GM23338 (cell line): ENCODE measurements around the gene AP4B1. TPM values are rescaled to one million over a fixed set of nuclear protein-coding genes. Genes with fewer than 3 reads are reported as not detected.

Experiments
- ATAC-seq: fragments of 200-7000 bp; cut with Tn5 transposase; 3 replicates; pipeline ENCODE4 v1.9.1; 2020
- DNase-seq: peaks from one replicate; pipeline ENCODE4 v3.0.0-alpha.2; 2015; ENCODE audit warnings: low spot score
- H2AFZ ChIP-seq: fragments of 200-600 bp; sonication (generic); 2 replicates; pipeline ENCODE4 v1.8.0; 2016; ENCODE audit warnings: antibody characterized with exemption, mild to moderate bottlenecking, moderate library complexity
- H3F3A ChIP-seq: fragments of 200-600 bp; sonication (generic); replicated peaks from 2 replicates; pipeline ENCODE4 v1.8.0; 2017; ENCODE audit warnings: antibody characterized with exemption, mixed run types, low read depth
- H3K27ac ChIP-seq: fragments of 200-600 bp; sonication (generic); 2 replicates; pipeline ENCODE4 v1.6.1; 2016; ENCODE audit warnings: low read depth
- H3K27me3 ChIP-seq: fragments of 200-600 bp; sonication (generic); 2 replicates; pipeline ENCODE4 v1.8.0; 2016; ENCODE audit warnings: mild to moderate bottlenecking, mixed run types, moderate library complexity; ENCODE audit not compliant: insufficient read depth
- H3K36me3 ChIP-seq: fragments of 200-600 bp; sonication (generic); 2 replicates; pipeline ENCODE4 v1.8.0; 2016; ENCODE audit warnings: mild to moderate bottlenecking; ENCODE audit not compliant: insufficient read depth
- H3K4me1 ChIP-seq: fragments of 200-600 bp; sonication (generic); 2 replicates; pipeline ENCODE4 v1.8.0; 2016; ENCODE audit warnings: mild to moderate bottlenecking, moderate library complexity; ENCODE audit not compliant: insufficient read depth
- H3K4me2 ChIP-seq: fragments of 200-600 bp; sonication (generic); 2 replicates; pipeline ENCODE4 v1.7.1; 2017; ENCODE audit warnings: mixed run types
- H3K4me3 ChIP-seq: fragments of 200-600 bp; sonication (generic); 2 replicates; pipeline ENCODE4 v1.6.1; 2016; ENCODE audit warnings: mixed run types
- H3K79me2 ChIP-seq: fragments of 200-600 bp; sonication (generic); replicated peaks from 2 replicates; pipeline ENCODE4 v1.8.0; 2017; ENCODE audit warnings: mild to moderate bottlenecking; ENCODE audit not compliant: insufficient read depth
- H3K9me2 ChIP-seq: fragments of 200-600 bp; sonication (generic); 2 replicates; pipeline ENCODE4 v1.8.0; 2017; ENCODE audit not compliant: insufficient read depth
- H4K20me1 ChIP-seq: fragments of 200-600 bp; sonication (generic); replicated peaks from 2 replicates; pipeline ENCODE4 v1.8.0; 2017; ENCODE audit warnings: mild to moderate bottlenecking; ENCODE audit not compliant: insufficient read depth
- H3K27ac Mint-ChIP-seq: 2 replicates; pipeline ENCODE4 v1.8.0; 2020; ENCODE audit warnings: inconsistent platforms, mild to moderate bottlenecking, moderate library complexity, mixed read lengths
- H3K27me3 Mint-ChIP-seq: 3 replicates; pipeline ENCODE4 v1.8.0; 2022; ENCODE audit warnings: low read depth, mild to moderate bottlenecking, moderate library complexity, mixed read lengths, inconsistent platforms; ENCODE audit not compliant: insufficient read depth, poor library complexity
- H3K36me3 Mint-ChIP-seq: 3 replicates; pipeline ENCODE4 v1.8.0; 2021; ENCODE audit warnings: low read depth, mild to moderate bottlenecking, inconsistent platforms, moderate library complexity, mixed read lengths
- H3K4me1 Mint-ChIP-seq: 3 replicates; pipeline ENCODE4 v1.8.0; 2020; ENCODE audit warnings: mild to moderate bottlenecking, inconsistent platforms, mixed read lengths
- H3K4me3 Mint-ChIP-seq: 3 replicates; pipeline ENCODE4 v1.8.0; 2021; ENCODE audit warnings: moderate library complexity, mild to moderate bottlenecking, inconsistent platforms, mixed read lengths
- H3K9me3 Mint-ChIP-seq: 3 replicates; pipeline ENCODE4 v1.8.0; 2020; ENCODE audit warnings: moderate library complexity, mild to moderate bottlenecking, inconsistent platforms, mixed read lengths
- CREB1 ChIP-seq: fragments of 250-450 bp; sonication (Bioruptor Pico); IDR thresholded peaks from 2 replicates; pipeline ENCODE4 v1.5.0; 2020; ENCODE audit warnings: low read depth, mild to moderate bottlenecking, moderate library complexity
- ETS1 ChIP-seq: IDR thresholded peaks from 2 replicates; pipeline ENCODE4 v1.6.1; 2016; ENCODE audit warnings: antibody characterized with exemption
- EZH2 ChIP-seq: fragments of 200-600 bp; sonication (generic); IDR thresholded peaks from one replicate; pipeline ENCODE4 v1.8.0; 2017; ENCODE audit warnings: antibody characterized with exemption, mild to moderate bottlenecking, low read depth; ENCODE audit not compliant: unreplicated experiment
- EZH2phosphoT487 ChIP-seq: fragments of 200-600 bp; sonication (generic); IDR thresholded peaks from one replicate; pipeline ENCODE4 v1.8.1; 2018; ENCODE audit warnings: antibody characterized with exemption; ENCODE audit not compliant: unreplicated experiment
- JUNB ChIP-seq: IDR thresholded peaks from one replicate; pipeline ENCODE4 v1.6.1; 2016; ENCODE audit warnings: antibody characterized with exemption; ENCODE audit not compliant: unreplicated experiment
- NANOG ChIP-seq: IDR thresholded peaks from 2 replicates; pipeline ENCODE4 v1.6.1; 2016; ENCODE audit warnings: antibody characterized with exemption, borderline replicate concordance
- POLR2AphosphoS5 ChIP-seq: IDR thresholded peaks from 2 replicates; pipeline ENCODE4 v1.6.1; 2016; ENCODE audit warnings: antibody characterized with exemption, low read depth
- ZNF462 ChIP-seq: fragments of 250-450 bp; sonication (Bioruptor Pico); IDR thresholded peaks from 2 replicates; pipeline ENCODE4 v1.5.0; 2020; ENCODE audit warnings: mild to moderate bottlenecking, moderate library complexity
- polyA plus RNA-seq: library from polyadenylated mRNA; unstranded; fragments of >200 nt; fragmentation: Nextera tagmentation; extraction: Ambion mirVana; gene quantifications from 2 replicates; pipeline ENCODE4 v1.2.1, GENCODE V29; 2016
- total RNA-seq: library from RNA; depleted of rRNA; stranded (reverse); fragments of >200 nt; shearing (Covaris generic); gene quantifications from 2 replicates; pipeline ENCODE4 v1.2.3, GENCODE V29; 2014
- TF ChIP-seq, protein P1 (sequence below), 2 experiments: fragments of 200-600 bp in 1 of 2; sonication (generic) in 1 of 2; conservative IDR thresholded peaks; 2 replicates each; pipeline versions ENCODE4 v1.5.1 to v1.6.1; 2016 to 2017; ENCODE audit warnings: antibody characterized with exemption in 2 of 2, low read depth in 2 of 2, mild to moderate bottlenecking in 2 of 2, moderate library complexity in 1 of 2

AP4B1 gene
- total and polyA plus RNA-seq, 2 experiments from 2014 or later = 7.5 to 13.4 TPM

DNA sequence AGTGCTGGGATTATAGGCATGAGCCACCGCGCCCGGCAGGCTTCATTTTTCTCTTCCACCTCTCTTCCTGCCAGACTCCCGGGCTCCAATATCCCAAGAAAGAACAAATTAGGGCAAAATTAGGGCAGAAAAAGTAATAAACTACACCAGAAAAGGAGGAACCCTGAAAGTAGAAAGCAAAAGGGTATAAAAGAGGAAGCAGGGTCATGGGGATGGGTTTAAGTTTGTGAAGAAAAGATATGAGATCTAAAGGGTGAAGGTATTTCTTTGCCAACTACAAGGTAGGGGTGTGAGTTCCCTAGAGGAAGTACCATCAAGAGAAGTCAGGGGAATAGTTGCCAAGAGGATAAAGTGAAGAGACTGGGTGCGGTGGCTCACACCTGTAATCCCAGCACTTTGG is 43.0 kb downstream of the AP4B1 start (continued):
- TF ChIP-seq ZNF462 (CRISPR knock-in tag) = no peak
- TF ChIP-seq NANOG = no peak
- no peak for TF ChIP-seq EZH2phosphoT487
- no peak for TF ChIP-seq JUNB
- no peak for TF ChIP-seq EZH2
- TF ChIP-seq CREB1 (CRISPR knock-in tag) = no peak
- TF ChIP-seq, protein P1, sequence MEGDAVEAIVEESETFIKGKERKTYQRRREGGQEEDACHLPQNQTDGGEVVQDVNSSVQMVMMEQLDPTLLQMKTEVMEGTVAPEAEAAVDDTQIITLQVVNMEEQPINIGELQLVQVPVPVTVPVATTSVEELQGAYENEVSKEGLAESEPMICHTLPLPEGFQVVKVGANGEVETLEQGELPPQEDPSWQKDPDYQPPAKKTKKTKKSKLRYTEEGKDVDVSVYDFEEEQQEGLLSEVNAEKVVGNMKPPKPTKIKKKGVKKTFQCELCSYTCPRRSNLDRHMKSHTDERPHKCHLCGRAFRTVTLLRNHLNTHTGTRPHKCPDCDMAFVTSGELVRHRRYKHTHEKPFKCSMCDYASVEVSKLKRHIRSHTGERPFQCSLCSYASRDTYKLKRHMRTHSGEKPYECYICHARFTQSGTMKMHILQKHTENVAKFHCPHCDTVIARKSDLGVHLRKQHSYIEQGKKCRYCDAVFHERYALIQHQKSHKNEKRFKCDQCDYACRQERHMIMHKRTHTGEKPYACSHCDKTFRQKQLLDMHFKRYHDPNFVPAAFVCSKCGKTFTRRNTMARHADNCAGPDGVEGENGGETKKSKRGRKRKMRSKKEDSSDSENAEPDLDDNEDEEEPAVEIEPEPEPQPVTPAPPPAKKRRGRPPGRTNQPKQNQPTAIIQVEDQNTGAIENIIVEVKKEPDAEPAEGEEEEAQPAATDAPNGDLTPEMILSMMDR (conservative IDR thresholded peaks at IDR 0.05; ENCODE audit: low read depth in 2 of 2) = no peak

DNA sequence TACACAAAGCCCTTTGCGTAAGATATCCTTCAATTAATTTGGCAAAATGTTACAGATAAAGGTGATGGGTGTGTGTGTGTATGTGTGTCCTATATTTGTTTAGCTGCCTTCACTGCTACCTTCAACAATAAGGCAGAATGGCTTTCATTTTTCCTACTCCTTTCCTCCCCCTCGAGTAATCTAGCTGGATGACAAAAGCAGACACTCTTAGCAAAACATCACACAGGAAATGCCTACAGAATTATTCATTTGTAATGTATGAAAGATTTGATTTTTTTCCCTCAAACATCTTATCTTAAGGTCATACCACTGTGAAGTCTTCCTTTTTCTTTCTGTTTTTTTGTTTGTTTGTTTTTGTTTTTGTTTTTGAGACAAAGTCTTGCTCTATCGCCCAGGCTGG is 43.7 kb downstream of the AP4B1 start:
- ATAC-seq (no peak), DNase-seq (no peak)
- TF ChIP-seq NANOG (no peak), CREB1 (CRISPR knock-in tag) (no peak), ETS1 (no peak), POLR2AphosphoS5 (no peak), JUNB (no peak)
- peak overlapping the region; percentile 64 for H2AFZ ChIP-seq
- H3K79me2 ChIP-seq = no peaks in the 10 kb centered on the region
- Mint-ChIP-seq H3K36me3 (no peaks in the 10 kb centered on the region), H3K4me3 (no peak overlapping the region), H3K9me3 (no peaks in the 10 kb centered on the region), H3K4me1 (no peaks in the 10 kb centered on the region), H3K27ac (no peak overlapping the region), H3K27me3 (no peaks in the 10 kb centered on the region)
- no peaks in the 10 kb centered on the region for H3F3A ChIP-seq
- no peaks in the 10 kb centered on the region for H3K9me2 ChIP-seq
- H3K4me3 ChIP-seq = no peak overlapping the region
- H3K4me1 ChIP-seq = no peaks in the 10 kb centered on the region
- H3K27me3 ChIP-seq = no peaks in the 10 kb centered on the region
- no peak overlapping the region for H3K4me2 ChIP-seq
- H4K20me1 ChIP-seq = no peaks in the 10 kb centered on the region
- H3K27ac ChIP-seq = no peak overlapping the region
- H3K36me3 ChIP-seq = no peaks in the 10 kb centered on the region
